Neural progenitor cell (in vitro differentiated cells): Measurements from ENCODE around the gene SMAD9. TPM values are rescaled to one million over a fixed set of nuclear protein-coding genes. Genes with fewer than 3 reads are reported as not detected.

Experiments used
- DNase-seq: peaks from one replicate; pipeline ENCODE4 v3.0.0-alpha.2; 2016; ENCODE audit warnings: low spot score
- H2AFZ ChIP-seq: fragments of 200-600 bp; sonication (generic); replicated peaks from 2 replicates; pipeline ENCODE4 v1.6.1; 2016; ENCODE audit warnings: antibody characterized with exemption
- H3F3A ChIP-seq: fragments of 200-600 bp; sonication (generic); 2 replicates; pipeline ENCODE4 v1.6.1; 2016; ENCODE audit warnings: antibody characterized with exemption, low read depth
- H3K27ac ChIP-seq: fragments of 200-600 bp; sonication (generic); 2 replicates; pipeline ENCODE4 v1.5.1; 2016; ENCODE audit warnings: mild to moderate bottlenecking
- H3K27me3 ChIP-seq: fragments of 200-600 bp; sonication (generic); 2 replicates; pipeline ENCODE4 v1.6.1; 2016; ENCODE audit warnings: mild to moderate bottlenecking, moderate library complexity
- H3K36me3 ChIP-seq: fragments of 200-600 bp; sonication (generic); 2 replicates; pipeline ENCODE4 v1.5.1; 2016
- H3K4me1 ChIP-seq: fragments of 200-600 bp; sonication (generic); 2 replicates; pipeline ENCODE4 v1.6.1; 2016; ENCODE audit warnings: mixed run types
- H3K4me2 ChIP-seq: fragments of 200-600 bp; sonication (generic); 2 replicates; pipeline ENCODE4 v1.6.1; 2016
- H3K4me3 ChIP-seq: fragments of 200-600 bp; sonication (generic); 2 replicates; pipeline ENCODE4 v1.5.1; 2016
- H3K79me2 ChIP-seq: fragments of 200-600 bp; sonication (generic); 2 replicates; pipeline ENCODE4 v1.6.1; 2016; ENCODE audit warnings: low read depth
- H3K9ac ChIP-seq: fragments of 200-600 bp; sonication (generic); 2 replicates; pipeline ENCODE4 v1.6.1; 2016
- H3K9me3 ChIP-seq: fragments of 200-600 bp; sonication (generic); 2 replicates; pipeline ENCODE4 v1.5.1; 2016; ENCODE audit warnings: low read depth
- H4K20me1 ChIP-seq: fragments of 200-600 bp; sonication (generic); 2 replicates; pipeline ENCODE4 v1.6.1; 2016; ENCODE audit warnings: low read depth
- H3K27ac Mint-ChIP-seq: 3 replicates; pipeline ENCODE4 v1.8.0; 2021; ENCODE audit warnings: mixed read lengths
- H3K27me3 Mint-ChIP-seq: 2 replicates; pipeline ENCODE4 v1.8.0; 2022; ENCODE audit warnings: low read depth, mild to moderate bottlenecking, inconsistent platforms, moderate library complexity, mixed read lengths; ENCODE audit not compliant: insufficient read depth
- H3K36me3 Mint-ChIP-seq: 3 replicates; pipeline ENCODE4 v1.8.0; 2021; ENCODE audit warnings: mixed read lengths
- H3K4me1 Mint-ChIP-seq: 3 replicates; pipeline ENCODE4 v1.8.0; 2021; ENCODE audit warnings: mixed read lengths
- H3K4me3 Mint-ChIP-seq: 3 replicates; pipeline ENCODE4 v1.8.0; 2021; ENCODE audit warnings: mild to moderate bottlenecking, moderate library complexity, mixed read lengths
- H3K9me3 Mint-ChIP-seq: 3 replicates; pipeline ENCODE4 v1.8.0; 2020; ENCODE audit warnings: mixed read lengths
- CTCF ChIP-seq: fragments of 200-600 bp; sonication (generic); IDR thresholded peaks from 2 replicates; pipeline ENCODE4 v1.5.1; 2017; ENCODE audit warnings: antibody characterized with exemption, mild to moderate bottlenecking
- EZH2 ChIP-seq: fragments of 200-600 bp; sonication (generic); IDR thresholded peaks from 2 replicates; pipeline ENCODE4 v1.6.1; 2017; ENCODE audit warnings: antibody characterized with exemption, mild to moderate bottlenecking, moderate library complexity
- EZH2phosphoT487 ChIP-seq: fragments of 200-600 bp; sonication (generic); IDR thresholded peaks from 2 replicates; pipeline ENCODE4 v1.6.1; 2017; ENCODE audit warnings: antibody characterized with exemption
- total RNA-seq: library from RNA; depleted of rRNA; stranded (reverse); fragments of >200 nt; gene quantifications from 2 replicates; pipeline ENCODE4 v1.2.3, GENCODE V29; 2015; ENCODE audit warnings: low replicate concordance

The SMAD9 gene
- total RNA-seq, 1 donor from 2014 or later: 1.6 TPM

GRCh38 chr13:36850790-36851438 is 69.1 kb downstream of the SMAD9 start:
- Histone ChIP-seq H3K4me3 (no peak overlapping the region), H2AFZ (no peak overlapping the region), H3K36me3 (no peaks in the 10 kb centered on the region), H3K27me3 (no peaks in the 10 kb centered on the region), H3F3A (no peaks in the 10 kb centered on the region), H3K9ac (no peak overlapping the region), H3K9me3 (no peaks in the 10 kb centered on the region), H3K4me1 (no peaks in the 10 kb centered on the region), H3K79me2 (no peaks in the 10 kb centered on the region), H3K4me2 (no peak overlapping the region), H3K27ac (no peak overlapping the region), H4K20me1 (no peaks in the 10 kb centered on the region)
- Mint-ChIP-seq H3K4me3 (no peak overlapping the region), H3K4me1 (no peaks in the 10 kb centered on the region), H3K9me3 (no peaks in the 10 kb centered on the region), H3K36me3 (peaks cover 11% of the 10 kb centered on the region), H3K27me3 (peaks cover 2% of the 10 kb centered on the region), H3K27ac (no peak overlapping the region)
- TF ChIP-seq CTCF (peak; percentile 62), EZH2 (no peak), EZH2phosphoT487 (no peak)
- DNase-seq: peak; percentile 41

DNA sequence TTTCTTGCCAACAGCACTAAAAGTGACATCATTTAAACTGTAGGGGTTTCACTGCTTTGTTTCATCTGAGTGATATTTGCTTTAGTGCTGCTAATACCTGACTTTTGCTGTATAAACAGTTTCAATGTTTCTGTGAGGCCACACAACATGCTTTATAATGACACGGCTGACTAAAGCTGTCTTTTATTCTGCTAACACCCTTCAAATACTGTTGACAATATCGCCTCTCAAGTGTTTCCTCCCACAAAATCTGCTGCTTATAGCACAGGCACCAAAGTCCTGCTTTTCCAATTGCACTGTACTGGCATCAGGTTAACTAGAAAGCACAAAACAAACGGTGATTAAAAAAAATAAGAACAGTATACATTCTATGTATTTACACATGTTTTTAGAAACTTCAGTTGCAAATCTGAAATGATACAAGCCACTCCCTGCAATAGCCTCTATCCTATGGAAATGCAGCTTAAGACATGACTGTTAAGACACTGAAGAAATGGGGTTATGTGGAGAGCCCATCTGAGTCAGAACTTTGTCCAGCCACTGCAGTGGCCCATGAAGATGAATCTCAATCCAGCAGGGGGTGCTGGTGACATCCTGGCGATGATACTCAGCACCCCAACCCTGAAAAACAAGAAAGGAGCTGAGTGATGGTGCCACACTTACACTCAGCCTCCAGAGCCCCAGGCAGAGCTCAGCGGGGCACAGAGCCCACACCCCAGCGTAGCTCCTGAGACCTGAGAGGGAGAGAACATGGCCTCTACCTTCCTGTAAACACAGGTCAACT is 71.6 kb downstream of the SMAD9 start:
- no peaks in the 10 kb centered on the region for H3K36me3 ChIP-seq
- no peak overlapping the region for H3K9ac ChIP-seq
- H3K4me1 Mint-ChIP-seq: no peaks in the 10 kb centered on the region
- H3K36me3 Mint-ChIP-seq: peaks cover 14% of the 10 kb centered on the region
- no peak overlapping the region for H3K4me2 ChIP-seq
- H3F3A ChIP-seq: no peaks in the 10 kb centered on the region
- no peak overlapping the region for H3K27ac Mint-ChIP-seq
- TF ChIP-seq CTCF (peak; percentile 41), EZH2phosphoT487 (no peak)
- peak; percentile 32 for DNase-seq
- H4K20me1 ChIP-seq: no peaks in the 10 kb centered on the region
- no peak overlapping the region for H3K27ac ChIP-seq
- H3K4me3 ChIP-seq: no peak overlapping the region
- H3K9me3 ChIP-seq: no peaks in the 10 kb centered on the region
- no peaks in the 10 kb centered on the region for H3K9me3 Mint-ChIP-seq
- H2AFZ ChIP-seq: no peak overlapping the region
- no peaks in the 10 kb centered on the region for H3K27me3 ChIP-seq
- H3K79me2 ChIP-seq: no peaks in the 10 kb centered on the region
- H3K4me3 Mint-ChIP-seq: no peak overlapping the region
- H3K4me1 ChIP-seq: no peaks in the 10 kb centered on the region
- peaks cover 2% of the 10 kb centered on the region for H3K27me3 Mint-ChIP-seq

- Histone ChIP-seq H3K9me3 (no peaks in the 10 kb centered on the region), H3K27me3 (no peaks in the 10 kb centered on the region), H3K4me3 (no peak overlapping the region), H2AFZ (no peak overlapping the region), H3K4me1 (no peaks in the 10 kb centered on the region), H3F3A (no peaks in the 10 kb centered on the region), H3K36me3 (no peaks in the 10 kb centered on the region), H3K79me2 (no peaks in the 10 kb centered on the region), H3K27ac (no peak overlapping the region), H3K4me2 (no peak overlapping the region), H3K9ac (no peak overlapping the region), H4K20me1 (no peaks in the 10 kb centered on the region)
- no peaks in the 10 kb centered on the region for H3K4me1 Mint-ChIP-seq
- H3K4me3 Mint-ChIP-seq: no peak overlapping the region
- DNase-seq: no peak
- H3K27ac Mint-ChIP-seq: no peak overlapping the region
- H3K36me3 Mint-ChIP-seq: peaks cover 11% of the 10 kb centered on the region
- H3K9me3 Mint-ChIP-seq: no peaks in the 10 kb centered on the region
- TF ChIP-seq EZH2: no peak
- no peak for TF ChIP-seq EZH2phosphoT487
- TF ChIP-seq CTCF: no peak
- peaks cover 4% of the 10 kb centered on the region for H3K27me3 Mint-ChIP-seq
Observed at GRCh38 chr13:36847606-36848005, 72.4 kb downstream of the SMAD9 start.
